ENCODE measurements around the gene IRX1.

Gene IRX1

DNA sequence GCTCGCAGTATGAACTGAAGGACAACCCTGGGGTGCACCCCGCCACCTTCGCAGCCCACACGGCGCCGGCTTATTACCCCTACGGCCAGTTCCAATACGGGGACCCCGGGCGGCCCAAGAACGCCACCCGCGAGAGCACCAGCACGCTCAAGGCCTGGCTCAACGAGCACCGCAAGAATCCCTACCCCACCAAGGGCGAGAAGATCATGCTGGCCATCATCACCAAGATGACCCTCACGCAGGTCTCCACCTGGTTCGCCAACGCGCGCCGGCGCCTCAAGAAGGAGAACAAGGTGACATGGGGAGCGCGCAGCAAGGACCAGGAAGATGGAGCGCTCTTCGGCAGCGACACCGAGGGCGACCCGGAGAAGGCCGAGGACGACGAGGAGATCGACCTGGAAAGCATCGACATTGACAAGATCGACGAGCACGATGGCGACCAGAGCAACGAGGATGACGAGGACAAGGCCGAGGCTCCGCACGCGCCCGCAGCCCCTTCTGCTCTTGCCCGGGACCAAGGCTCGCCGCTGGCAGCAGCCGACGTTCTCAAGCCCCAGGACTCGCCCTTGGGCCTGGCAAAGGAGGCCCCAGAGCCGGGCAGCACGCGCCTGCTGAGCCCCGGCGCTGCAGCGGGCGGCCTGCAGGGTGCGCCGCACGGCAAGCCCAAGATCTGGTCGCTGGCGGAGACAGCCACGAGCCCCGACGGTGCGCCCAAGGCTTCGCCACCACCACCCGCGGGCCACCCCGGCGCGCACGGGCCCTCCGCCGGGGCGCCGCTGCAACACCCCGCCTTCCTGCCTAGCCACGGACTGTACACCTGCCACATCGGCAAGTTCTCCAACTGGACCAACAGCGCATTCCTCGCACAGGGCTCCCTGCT, 3.8 kb downstream of the IRX1 start:
- ChIA-PET POLR2A (interaction anchor here (0.8 to 2.2 kb wide), 2 partner anchors 848 to 851 kb away, joined by 4 to 18 read pairs; partner anchors contain the start of gene IRX2), CTCF (interaction anchor here (0.8 to 1.4 kb wide), 4 partner anchors 8 to 852 kb away, joined by 3 read pairs; no protein-coding TSS in a partner anchor)
- DNase-seq (ENCODE audit: low read depth, low spot score): no peak
- TF ChIP-seq, protein P1, sequence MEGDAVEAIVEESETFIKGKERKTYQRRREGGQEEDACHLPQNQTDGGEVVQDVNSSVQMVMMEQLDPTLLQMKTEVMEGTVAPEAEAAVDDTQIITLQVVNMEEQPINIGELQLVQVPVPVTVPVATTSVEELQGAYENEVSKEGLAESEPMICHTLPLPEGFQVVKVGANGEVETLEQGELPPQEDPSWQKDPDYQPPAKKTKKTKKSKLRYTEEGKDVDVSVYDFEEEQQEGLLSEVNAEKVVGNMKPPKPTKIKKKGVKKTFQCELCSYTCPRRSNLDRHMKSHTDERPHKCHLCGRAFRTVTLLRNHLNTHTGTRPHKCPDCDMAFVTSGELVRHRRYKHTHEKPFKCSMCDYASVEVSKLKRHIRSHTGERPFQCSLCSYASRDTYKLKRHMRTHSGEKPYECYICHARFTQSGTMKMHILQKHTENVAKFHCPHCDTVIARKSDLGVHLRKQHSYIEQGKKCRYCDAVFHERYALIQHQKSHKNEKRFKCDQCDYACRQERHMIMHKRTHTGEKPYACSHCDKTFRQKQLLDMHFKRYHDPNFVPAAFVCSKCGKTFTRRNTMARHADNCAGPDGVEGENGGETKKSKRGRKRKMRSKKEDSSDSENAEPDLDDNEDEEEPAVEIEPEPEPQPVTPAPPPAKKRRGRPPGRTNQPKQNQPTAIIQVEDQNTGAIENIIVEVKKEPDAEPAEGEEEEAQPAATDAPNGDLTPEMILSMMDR (IDR thresholded peaks at IDR 0.05; ENCODE audit: insufficient read depth, low read length, missing control alignments): peak; percentile 51
- peak overlapping the region; percentile 69 for H3K4me3 ChIP-seq (ENCODE audit: low read depth, low read length)

DNA sequence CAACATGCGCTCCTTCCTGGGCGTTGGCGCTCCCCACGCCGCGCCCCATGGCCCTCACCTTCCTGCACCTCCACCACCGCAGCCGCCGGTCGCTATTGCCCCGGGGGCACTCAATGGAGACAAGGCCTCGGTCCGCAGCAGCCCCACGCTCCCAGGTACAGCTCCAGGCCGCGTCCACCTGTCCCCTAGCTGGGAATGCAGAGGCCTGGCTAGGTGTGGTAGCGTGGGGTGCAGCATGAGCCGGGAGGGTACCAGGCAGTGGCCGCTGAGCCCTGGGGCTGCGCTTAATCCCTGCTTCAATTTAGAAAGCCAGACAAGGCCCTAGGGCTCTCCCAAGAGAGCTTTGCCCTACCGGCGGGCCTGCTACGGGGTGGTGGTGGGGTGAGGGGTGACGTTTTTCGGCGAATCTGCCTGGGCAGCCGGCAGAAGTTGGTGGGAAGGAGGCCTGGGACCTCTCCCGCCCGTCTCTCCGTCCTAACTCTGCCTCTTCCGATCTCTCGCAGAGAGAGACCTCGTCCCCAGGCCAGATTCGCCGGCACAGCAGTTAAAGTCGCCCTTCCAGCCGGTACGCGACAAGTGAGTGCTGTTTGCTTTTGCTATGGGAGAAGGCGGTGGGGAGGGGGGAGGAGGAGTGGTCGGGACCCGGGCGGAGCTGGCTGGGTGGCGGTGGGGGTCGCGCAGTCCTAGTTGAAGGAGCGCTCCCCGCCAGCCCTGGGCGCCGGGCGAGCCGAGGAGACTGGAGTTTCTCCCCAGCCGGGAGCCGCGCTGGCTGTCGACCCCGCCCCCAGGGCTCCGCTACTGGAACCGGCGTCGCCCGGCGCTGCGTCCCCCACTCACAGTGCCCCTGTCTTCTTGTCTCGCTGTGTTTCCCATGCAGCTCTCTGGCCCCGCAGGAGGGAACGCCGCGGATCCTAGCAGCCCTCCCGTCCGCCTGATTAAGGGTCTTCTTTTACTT, 4.8 kb downstream of the IRX1 start:
- ChIA-PET CTCF (interaction anchor here (1.4 kb wide), 1 partner anchor 853 kb away, joined by 3 read pairs; no protein-coding TSS in a partner anchor), POLR2A (no interaction called here)
- peak overlapping the region; percentile 69 for H3K4me3 ChIP-seq (ENCODE audit: low read depth, low read length)
- DNase-seq (ENCODE audit: low read depth, low spot score): no peak
- TF ChIP-seq, protein P1 (IDR thresholded peaks at IDR 0.05; ENCODE audit: insufficient read depth, low read length, missing control alignments): no peak

DNA sequence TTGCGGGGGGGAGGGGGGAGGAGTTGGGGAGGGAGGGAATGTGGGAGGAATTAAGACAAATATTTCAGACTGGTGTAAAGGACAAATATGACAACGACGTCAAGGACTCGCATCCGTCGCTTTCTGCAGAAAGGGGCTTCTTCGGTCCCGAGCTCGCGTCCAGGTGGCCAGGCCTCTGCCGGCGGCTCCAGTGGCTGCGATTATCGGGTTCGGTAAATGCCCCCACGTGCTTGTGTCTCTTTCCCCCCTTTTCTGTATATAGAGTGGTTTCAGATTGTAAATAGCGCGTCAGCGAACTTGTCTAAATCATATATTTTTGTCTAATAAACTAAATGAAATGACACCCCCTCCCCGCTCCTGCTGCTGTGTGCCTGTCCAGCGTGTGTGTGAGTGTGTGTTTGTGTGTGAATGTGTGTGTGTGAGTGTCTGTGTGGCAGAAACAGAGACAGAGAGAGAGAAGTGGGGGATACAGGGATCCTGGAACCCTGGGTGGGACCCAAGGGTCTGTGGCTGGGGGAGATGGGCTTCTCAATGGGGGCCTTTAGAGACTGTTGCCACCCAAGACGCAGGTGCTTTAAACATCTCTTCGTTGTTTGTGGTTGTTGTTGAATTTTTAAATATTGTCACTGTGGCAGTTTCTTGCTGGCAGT, 5.6 kb downstream of the IRX1 start:
- ChIA-PET CTCF (interaction anchor here (1.4 kb wide), 1 partner anchor 854 kb away, joined by 3 read pairs; no protein-coding TSS in a partner anchor), POLR2A (no interaction called here)
- H3K4me3 ChIP-seq (ENCODE audit: low read depth, low read length): peak overlapping the region; percentile 69
- TF ChIP-seq, protein P1 (IDR thresholded peaks at IDR 0.05; ENCODE audit: insufficient read depth, low read length, missing control alignments): no peak
- no peak for DNase-seq (ENCODE audit: low read depth, low spot score)

DNA sequence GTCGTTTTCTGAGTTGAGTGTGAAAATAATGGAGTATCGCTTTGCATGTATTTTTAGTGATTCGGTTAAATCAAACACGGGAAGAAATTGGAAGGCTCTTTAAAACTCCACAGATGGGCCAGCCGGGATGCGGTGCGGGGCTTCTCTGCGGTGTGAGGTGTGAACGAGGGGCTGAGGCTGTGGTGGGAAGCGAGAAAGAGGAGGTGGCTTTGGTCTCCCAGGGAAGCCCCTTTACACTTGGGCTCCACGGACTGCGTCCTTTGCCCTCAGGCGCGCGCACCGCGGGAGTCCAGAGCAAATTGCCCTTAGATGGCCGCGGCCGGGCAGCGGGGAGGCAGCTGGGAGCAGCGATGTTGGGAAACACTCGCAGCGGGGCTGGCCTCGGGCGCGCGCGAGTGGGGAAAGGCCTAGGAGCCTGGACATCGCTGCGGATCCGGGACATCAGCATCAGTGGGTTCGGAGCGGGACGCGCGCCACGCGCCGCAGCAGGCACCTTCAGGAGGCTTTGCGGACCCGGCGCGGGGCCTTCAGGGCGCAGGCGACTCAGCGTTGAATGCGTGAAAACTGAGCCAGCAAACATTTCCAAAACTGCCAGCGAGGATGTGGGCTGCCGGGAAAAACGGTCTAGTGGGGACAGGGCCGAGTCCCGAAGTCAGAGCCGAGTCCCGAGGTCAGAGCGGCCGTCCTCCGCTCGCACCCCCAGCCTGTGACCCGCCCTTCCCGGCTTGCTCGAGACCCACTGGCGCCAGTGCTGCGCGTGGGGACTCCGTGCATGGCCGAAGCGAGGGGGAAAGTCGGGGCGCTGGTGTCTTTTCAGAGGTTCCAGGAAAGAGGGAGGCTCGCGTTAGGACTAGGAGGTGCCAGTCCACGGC, 6.5 kb downstream of the IRX1 start:
- H3K4me3 ChIP-seq (ENCODE audit: low read depth, low read length): peak overlapping the region; percentile 69
- no peak for DNase-seq (ENCODE audit: low read depth, low spot score)
- ChIA-PET CTCF (interaction anchor here (0.6 to 2.5 kb wide), 4 partner anchors 8 to 844 kb away, joined by 3 to 13 read pairs (median 8); partner anchors contain the start of gene IRX1), POLR2A (interaction anchor here (2.3 kb wide), 1 partner anchor 851 kb away, joined by 13 read pairs; the partner anchor contains the start of gene IRX2)
- TF ChIP-seq, protein P1 (IDR thresholded peaks at IDR 0.05; ENCODE audit: insufficient read depth, low read length, missing control alignments): no peak

DNA sequence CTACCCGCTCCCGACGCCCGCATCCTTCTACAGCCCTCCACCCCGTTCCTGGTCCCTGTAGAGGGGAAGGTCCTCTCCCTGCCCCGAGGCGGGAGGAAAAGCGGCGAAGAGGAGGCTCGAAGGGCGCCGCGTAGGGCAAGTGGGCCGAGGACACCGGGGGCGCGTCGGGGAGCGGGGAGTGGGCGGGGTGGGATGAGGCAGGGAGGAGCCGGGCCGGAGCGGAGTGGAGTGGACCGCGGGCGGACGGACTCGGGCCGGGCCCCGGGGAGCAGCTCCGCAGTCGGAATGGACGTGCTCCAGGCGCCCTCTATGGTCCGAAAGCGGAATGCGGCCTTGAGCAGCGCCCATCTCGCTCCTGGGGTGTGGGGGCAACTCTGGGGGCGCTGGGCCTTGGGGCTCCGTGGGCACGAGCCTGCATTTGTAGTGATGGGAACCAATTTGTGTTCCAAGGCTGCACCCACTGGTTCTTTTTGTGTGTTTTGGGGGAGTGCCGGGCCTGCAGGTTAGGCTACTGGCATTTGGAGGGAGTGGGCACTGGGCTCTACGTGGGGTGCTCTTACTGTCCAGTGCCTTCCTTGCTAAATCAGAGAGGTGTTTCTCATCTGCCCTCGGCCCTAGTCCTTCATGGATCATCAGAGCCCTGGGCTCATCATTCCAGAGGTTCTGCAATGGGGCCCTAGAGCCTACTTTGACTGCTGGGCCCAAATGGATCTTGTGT, 7.3 kb downstream of the IRX1 start:
- CTCF ChIA-PET: interaction anchor here (0.6 to 2.5 kb wide), 7 partner anchors 9 to 1864 kb away, joined by 3 to 13 read pairs (median 4); partner anchors contain the start of gene IRX1
- POLR2A ChIA-PET: interaction anchor here (2.3 kb wide), 1 partner anchor 852 kb away, joined by 13 read pairs; the partner anchor contains the start of gene IRX2
- peak overlapping the region; percentile 69 for H3K4me3 ChIP-seq (ENCODE audit: low read depth, low read length)
- TF ChIP-seq, protein P1 (IDR thresholded peaks at IDR 0.05; ENCODE audit: insufficient read depth, low read length, missing control alignments): peak; percentile 90
- no peak for DNase-seq (ENCODE audit: low read depth, low spot score)
